Measurements from ENCODE around the gene ELL. TPM values are rescaled to one million over a fixed set of nuclear protein-coding genes. Genes with fewer than 3 reads are reported as not detected.

Gene ELL
- total RNA-seq, 1 donor from 2014 or later: 19.2 TPM

- Mint-ChIP-seq H3K4me3 (no peak overlapping the region), H3K9me3 (no peaks in the 10 kb centered on the region), H3K36me3 (no peaks in the 10 kb centered on the region), H3K27ac (no peak overlapping the region), H3K4me1 (peaks cover 20% of the 10 kb centered on the region), H3K27me3 (ENCODE audit: low read depth) (no peaks in the 10 kb centered on the region)
- no peak for TF ChIP-seq CTCF (IDR thresholded peaks at IDR 0.05; ENCODE audit: unreplicated experiment)
- no peak for DNase-seq (ENCODE audit: low spot score in 2 of 2, unreplicated experiment in 2 of 2)
These were observed 28.2 kb downstream of the ELL start for GRCh38 chr19:18493440-18494266.

GRCh38 chr19:18491995-18492953 lies 29.6 kb downstream of the ELL start:
- H3K27ac Mint-ChIP-seq: no peak overlapping the region
- no peak overlapping the region for H3K4me3 Mint-ChIP-seq
- H3K9me3 Mint-ChIP-seq: no peaks in the 10 kb centered on the region
- peaks cover 20% of the 10 kb centered on the region for H3K4me1 Mint-ChIP-seq
- no peak for TF ChIP-seq CTCF (IDR thresholded peaks at IDR 0.05; ENCODE audit: unreplicated experiment)
- no peaks in the 10 kb centered on the region for H3K36me3 Mint-ChIP-seq
- H3K27me3 Mint-ChIP-seq (ENCODE audit: low read depth): no peaks in the 10 kb centered on the region
- no peak for DNase-seq (ENCODE audit: low spot score in 2 of 2, unreplicated experiment in 2 of 2)

- H3K9me3 Mint-ChIP-seq: no peaks in the 10 kb centered on the region
- no peaks in the 10 kb centered on the region for H3K27me3 Mint-ChIP-seq (ENCODE audit: low read depth)
- DNase-seq (ENCODE audit: low spot score in 2 of 2, unreplicated experiment in 2 of 2): no peak
- H3K36me3 Mint-ChIP-seq: no peaks in the 10 kb centered on the region
- no peak overlapping the region for H3K27ac Mint-ChIP-seq
- no peak for TF ChIP-seq CTCF (IDR thresholded peaks at IDR 0.05; ENCODE audit: unreplicated experiment)
- no peak overlapping the region for H3K4me3 Mint-ChIP-seq
- peaks cover 19% of the 10 kb centered on the region for H3K4me1 Mint-ChIP-seq
These were observed 31.1 kb downstream of the ELL start for GRCh38 chr19:18490728-18491127.

- no peaks in the 10 kb centered on the region for H3K27me3 Mint-ChIP-seq (ENCODE audit: low read depth)
- peaks cover 19% of the 10 kb centered on the region for H3K4me1 Mint-ChIP-seq
- TF ChIP-seq CTCF (IDR thresholded peaks at IDR 0.05; ENCODE audit: unreplicated experiment): no peak
- no peak overlapping the region for H3K27ac Mint-ChIP-seq
- no peaks in the 10 kb centered on the region for H3K9me3 Mint-ChIP-seq
- no peak for DNase-seq (ENCODE audit: low spot score in 2 of 2, unreplicated experiment in 2 of 2)
- no peak overlapping the region for H3K4me3 Mint-ChIP-seq
- no peaks in the 10 kb centered on the region for H3K36me3 Mint-ChIP-seq
These were observed 32.2 kb downstream of the ELL start for GRCh38 chr19:18489627-18490184.

GRCh38 chr19:18488838-18489626 lies 32.8 kb downstream of the ELL start:
- Mint-ChIP-seq H3K4me1 (peaks cover 19% of the 10 kb centered on the region), H3K36me3 (no peaks in the 10 kb centered on the region), H3K27ac (no peak overlapping the region), H3K4me3 (no peak overlapping the region), H3K27me3 (ENCODE audit: low read depth) (no peaks in the 10 kb centered on the region), H3K9me3 (no peaks in the 10 kb centered on the region)
- peak in 1 of 2 experiments; percentile 61 for DNase-seq (ENCODE audit: low spot score in 2 of 2, unreplicated experiment in 2 of 2)
- no peak for TF ChIP-seq CTCF (IDR thresholded peaks at IDR 0.05; ENCODE audit: unreplicated experiment)
